ENCODE measurements around the gene GRB10.
A peak's percentile ranks its signal among the peaks of the same experiment; 100 is the strongest.

GRB10 gene

GRCh38 chr7:50628434-50629084 lies 154.1 kb downstream of the GRB10 start:
- no peak for DNase-seq

- DNase-seq, result no peak
Measured at GRCh38 chr7:50627824-50628361, 154.8 kb downstream of the GRB10 start.

GRCh38 chr7:50626286-50626685 lies 156.4 kb downstream of the GRB10 start:
- DNase-seq, result no peak

- no peak for DNase-seq
Measured at GRCh38 chr7:50625360-50625759, 157.3 kb downstream of the GRB10 start.

- DNase-seq, result no peak
Measured at GRCh38 chr7:50622821-50623220, 159.9 kb downstream of the GRB10 start.

- no peak for DNase-seq
Measured at GRCh38 chr7:50621973-50622490, 160.7 kb downstream of the GRB10 start.

GRCh38 chr7:50621206-50621605 lies 161.5 kb downstream of the GRB10 start:
- DNase-seq, result no peak

- no peak for DNase-seq
Measured at GRCh38 chr7:50620433-50620832, 162.3 kb downstream of the GRB10 start.

- DNase-seq, result no peak
Measured at GRCh38 chr7:50619684-50620083, 163.0 kb downstream of the GRB10 start.

- no peak for DNase-seq
Measured at GRCh38 chr7:50618281-50618680, 164.4 kb downstream of the GRB10 start.

GRCh38 chr7:50615519-50616080 lies 167.1 kb downstream of the GRB10 start:
- no peak for DNase-seq

- DNase-seq, result no peak
Measured at GRCh38 chr7:50614721-50615518, 167.8 kb downstream of the GRB10 start.

GRCh38 chr7:50613473-50613872 lies 169.2 kb downstream of the GRB10 start:
- no peak for DNase-seq

- DNase-seq, result no peak
Measured at GRCh38 chr7:50612704-50613103, 170.0 kb downstream of the GRB10 start.

GRCh38 chr7:50610521-50611277 lies 172.0 kb downstream of the GRB10 start:
- DNase-seq, result no peak

- no peak for DNase-seq
Measured at GRCh38 chr7:50608196-50608906, 174.3 kb downstream of the GRB10 start.

GRCh38 chr7:50607524-50608125 lies 175.1 kb downstream of the GRB10 start:
- DNase-seq, result peak; percentile 49

GRCh38 chr7:50605059-50605458 lies 177.6 kb downstream of the GRB10 start:
- DNase-seq, result no peak

- DNase-seq, result no peak
Measured at GRCh38 chr7:50603287-50603686, 179.4 kb downstream of the GRB10 start.

- DNase-seq, result peak; percentile 23
Measured at GRCh38 chr7:50599385-50599784, 183.3 kb downstream of the GRB10 start.

GRCh38 chr7:50598460-50599343 lies 184.0 kb downstream of the GRB10 start:
- peak; percentile 6 for DNase-seq
